Pancreas (tissue), 10 donors: Measurements from ENCODE around the gene CPXM2. TPM values are rescaled to one million over a fixed set of nuclear protein-coding genes. Genes with fewer than 3 reads are reported as not detected.

Source experiments
- ATAC-seq, 4 donors: fragments of 200-7000 bp; cut with Tn5 transposase; one replicate each; pipeline versions ENCODE4 v1.8.0 to v1.9.1; 2020; ENCODE audit warnings: mild to moderate bottlenecking in 4 of 4, moderate library complexity in 4 of 4
- DNase-seq, 6 donors: peaks; one replicate each; pipeline ENCODE4 v3.0.0-alpha.2; 2020
- FAIRE-seq: peaks from 2 replicates; lab custom pipeline; 2012; peaks lifted over from hg19 to GRCh38; lab: Jason Lieb, UNC
- H3K27ac ChIP-seq, 4 donors: fragments of 200-600 bp; sonication (generic); 1 replicate in 3 of 4; 2 replicates in 1 of 4; pipeline versions ENCODE4 v1.5.0 to v1.8.0; 2020
- H3K27me3 ChIP-seq, 4 donors: fragments of 200-600 bp; one replicate each; pipeline ENCODE4 v1.8.0; 2021
- H3K36me3 ChIP-seq, 3 donors: fragments of 200-600 bp; sonication (generic) in 1 of 3; one replicate each; pipeline versions ENCODE4 v1.5.0 to v1.8.0; 2020 to 2021
- H3K4me1 ChIP-seq, 3 donors: fragments of 200-600 bp; one replicate each; pipeline ENCODE4 v1.8.0; 2021
- H3K4me3 ChIP-seq, 4 donors: fragments of 200-600 bp; sonication (generic) in 2 of 4; one replicate each; pipeline versions ENCODE4 v1.5.0 to v1.8.0; 2020 to 2021
- H3K9me3 ChIP-seq, 4 donors: fragments of 200-600 bp; one replicate each; pipeline ENCODE4 v1.8.0; 2021
- WGBS, 2 donors: extraction: QIAGEN DNeasy Blood & Tissue Kit; methylation state at CpG; one replicate each; pipeline ENCODE4 v1.1.7; 2013; 5-methylcytosine and 5-hydroxymethylcytosine counted together
- intact Hi-C, 3 donors: fragments of 100-400 bp; cut with DNase I; formaldehyde crosslinking; loops; one replicate each; pipeline versions ENCODE4 v1.11.1 to v1.14.2; 2022
- polyA plus RNA-seq, 2 donors: library from polyadenylated mRNA; stranded (reverse); fragments of 200-250 nt; gene quantifications; one replicate each; pipeline ENCODE4 v1.2.3, GENCODE V29; 2013
- total RNA-seq, 6 donors: library from RNA; stranded (reverse); fragmentation: NEBNext Ultra II Directional in 4 of 6; extraction: Animal tissue kit (Norgen Biotek cat#: 25700) in 4 of 6; gene quantifications; one replicate each; pipeline versions ENCODE4 v1.2.1 to v1.2.4, GENCODE V29; 2021 to 2023
- TF ChIP-seq, protein P1 (sequence below), 4 donors: fragments of 200-600 bp; sonication (generic) in 3 of 4; IDR thresholded peaks; one replicate each; pipeline versions ENCODE4 v1.5.0 to v1.8.0; 2021; ENCODE audit warnings: antibody characterized with exemption in 4 of 4
- donor health status: healthy with polysubstance abuse.
- donor health status: DM: no; HTN: no; CAD: no; lungs with moderate emphysema.
- donor health status: DM: no; HTN: no; CAD: no.
- donor health status: control.
- donor health status: control.
- donor health status: Bipolar disorder and iron deficiency.
- donor health status: DM: yes; HTN: yes; CAD: no.
- donor health status: DM: no; HTN: no; CAD: no.
- donor health status: DM: no; HTN: no; CAD: no.
- donor health status: DM: yes; HTN: yes; CAD: no.

CPXM2 gene
- total and polyA plus RNA-seq, 8 donors = 0.46 to 3.9 (median 1.2) TPM

DNA sequence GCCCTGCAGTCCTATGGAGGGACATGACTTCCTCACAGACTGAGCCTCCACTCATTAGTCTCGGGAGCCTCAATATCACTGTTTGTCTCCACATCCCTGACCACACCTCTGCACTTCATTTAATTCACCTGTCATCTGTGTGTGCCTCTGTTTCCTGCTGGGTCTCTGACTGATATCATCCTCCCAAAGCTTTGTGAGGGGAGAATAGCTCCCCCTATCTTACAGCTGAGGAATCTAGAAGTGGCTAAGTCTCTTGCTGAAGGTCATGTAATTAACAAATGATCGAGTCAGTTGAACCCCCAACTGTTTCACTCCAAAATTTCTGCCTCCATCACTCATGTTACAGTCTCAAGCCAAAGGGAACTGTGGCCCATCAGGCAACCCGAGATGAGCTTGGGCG lies 5.5 kb upstream of the CPXM2 start:
- TF ChIP-seq, protein P1, sequence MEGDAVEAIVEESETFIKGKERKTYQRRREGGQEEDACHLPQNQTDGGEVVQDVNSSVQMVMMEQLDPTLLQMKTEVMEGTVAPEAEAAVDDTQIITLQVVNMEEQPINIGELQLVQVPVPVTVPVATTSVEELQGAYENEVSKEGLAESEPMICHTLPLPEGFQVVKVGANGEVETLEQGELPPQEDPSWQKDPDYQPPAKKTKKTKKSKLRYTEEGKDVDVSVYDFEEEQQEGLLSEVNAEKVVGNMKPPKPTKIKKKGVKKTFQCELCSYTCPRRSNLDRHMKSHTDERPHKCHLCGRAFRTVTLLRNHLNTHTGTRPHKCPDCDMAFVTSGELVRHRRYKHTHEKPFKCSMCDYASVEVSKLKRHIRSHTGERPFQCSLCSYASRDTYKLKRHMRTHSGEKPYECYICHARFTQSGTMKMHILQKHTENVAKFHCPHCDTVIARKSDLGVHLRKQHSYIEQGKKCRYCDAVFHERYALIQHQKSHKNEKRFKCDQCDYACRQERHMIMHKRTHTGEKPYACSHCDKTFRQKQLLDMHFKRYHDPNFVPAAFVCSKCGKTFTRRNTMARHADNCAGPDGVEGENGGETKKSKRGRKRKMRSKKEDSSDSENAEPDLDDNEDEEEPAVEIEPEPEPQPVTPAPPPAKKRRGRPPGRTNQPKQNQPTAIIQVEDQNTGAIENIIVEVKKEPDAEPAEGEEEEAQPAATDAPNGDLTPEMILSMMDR (IDR thresholded peaks at IDR 0.05) = no peak
- 57 to 67% methylated on average over 4 of the region's 4 CpGs for WGBS, 2 donors
- H3K27ac ChIP-seq = no peak overlapping the region
- FAIRE-seq (no peak), DNase-seq (no peak), ATAC-seq (no peak)
- H3K36me3 ChIP-seq = no peaks in the 10 kb centered on the region
- no peaks in the 10 kb centered on the region for H3K4me1 ChIP-seq
- no peak overlapping the region for H3K4me3 ChIP-seq
- H3K27me3 ChIP-seq = no peaks in the 10 kb centered on the region
- H3K9me3 ChIP-seq = no peaks in the 10 kb centered on the region
- intact Hi-C loops = no loop called here

DNA sequence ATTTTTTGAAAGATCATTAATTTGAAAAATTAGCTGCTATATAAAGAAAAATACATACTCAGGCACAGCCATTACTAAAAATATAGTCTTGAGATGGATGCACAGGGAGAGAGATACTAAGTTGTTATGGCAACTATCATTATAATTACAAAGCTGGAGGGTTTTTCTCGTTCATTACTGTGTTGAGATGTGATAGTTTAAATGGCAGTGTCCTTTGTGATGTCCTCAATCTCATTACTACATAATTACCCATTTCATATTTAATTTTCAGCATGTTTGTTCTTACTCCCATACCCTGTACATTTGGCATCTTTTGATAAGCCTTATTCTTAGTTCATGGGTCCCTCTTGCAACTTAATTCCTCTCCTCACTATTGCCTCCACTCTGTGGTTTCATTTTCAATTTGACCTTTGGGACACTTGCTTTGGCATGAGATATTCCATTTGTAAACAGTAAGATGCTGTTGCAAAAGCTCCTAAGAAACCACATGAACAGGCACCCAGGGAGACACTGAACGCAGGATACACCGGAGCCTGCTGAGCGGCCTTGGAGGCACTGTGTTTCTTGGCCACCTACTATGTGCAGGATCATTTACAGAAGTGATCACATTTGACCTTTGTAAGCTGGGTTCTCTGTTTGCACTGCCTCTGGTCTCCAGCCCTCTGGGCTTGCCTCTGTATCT lies 4.8 kb upstream of the CPXM2 start:
- TF ChIP-seq, protein P1 (IDR thresholded peaks at IDR 0.05) = no peak
- Histone ChIP-seq H3K4me3 (no peak overlapping the region), H3K4me1 (no peaks in the 10 kb centered on the region), H3K36me3 (no peaks in the 10 kb centered on the region), H3K27ac (no peak overlapping the region), H3K9me3 (no peaks in the 10 kb centered on the region), H3K27me3 (no peaks in the 10 kb centered on the region)
- DNase-seq (no peak), ATAC-seq (peak in 1 of 4 donors; percentile 37), FAIRE-seq (no peak)
- 48 to 57% methylated on average over 4 of the region's 4 CpGs for WGBS, 2 donors
- intact Hi-C loops = no loop called here

DNA sequence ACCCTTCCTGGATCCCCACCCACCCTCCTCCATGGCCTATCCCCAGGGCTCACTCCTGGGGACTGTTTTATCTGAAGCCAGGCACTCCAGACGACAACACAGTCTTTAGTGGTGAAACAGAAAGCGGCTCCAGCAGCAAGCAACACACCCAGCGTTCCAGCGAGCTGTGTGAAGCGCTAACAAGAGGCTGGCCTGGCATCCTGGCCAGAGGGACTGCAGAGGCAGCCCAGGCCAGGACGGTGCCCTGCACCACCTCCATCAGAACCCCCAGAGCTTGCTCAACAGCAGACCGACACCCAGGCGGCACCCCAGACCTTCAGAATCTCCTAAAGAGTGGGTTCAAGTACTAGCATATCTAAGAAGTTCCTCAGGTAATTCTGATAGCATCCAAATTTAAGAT lies 2.0 kb upstream of the CPXM2 start:
- TF ChIP-seq, protein P1 (IDR thresholded peaks at IDR 0.05) = no peak
- Histone ChIP-seq H3K27ac (no peak overlapping the region), H3K4me1 (no peaks in the 10 kb centered on the region), H3K4me3 (no peak overlapping the region), H3K27me3 (no peaks in the 10 kb centered on the region), H3K36me3 (no peaks in the 10 kb centered on the region), H3K9me3 (no peaks in the 10 kb centered on the region)
- DNase-seq (no peak), FAIRE-seq (no peak), ATAC-seq (no peak)
- WGBS, 2 donors = 70 to 73% methylated on average over 8 of the region's 8 CpGs
- intact Hi-C loops = no loop called here

DNA sequence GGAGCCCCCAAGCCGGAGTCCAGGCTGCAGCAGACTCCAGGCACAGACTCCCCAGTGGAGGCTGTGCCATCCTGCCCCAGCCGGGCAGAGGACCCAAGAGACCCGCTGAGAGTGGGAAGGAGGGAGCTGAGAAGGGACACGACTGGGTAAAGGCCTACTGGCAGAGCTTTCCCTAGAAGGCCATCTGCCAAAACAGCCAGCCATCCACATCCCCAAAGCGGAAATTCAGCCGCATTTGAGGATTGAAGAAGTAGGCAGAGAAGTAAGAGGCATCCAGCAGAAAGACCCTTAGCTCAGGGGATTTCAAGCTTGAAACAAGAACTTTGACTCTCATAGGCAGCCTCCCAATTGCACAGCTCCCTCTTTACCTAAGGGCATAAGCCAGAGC lies 857 bp downstream of the CPXM2 start:
- DNase-seq (no peak), FAIRE-seq (no peak), ATAC-seq (peak in 1 of 4 donors; percentile 14)
- intact Hi-C loops = no loop called here
- Histone ChIP-seq H3K27me3 (no peaks in the 10 kb centered on the region), H3K4me1 (no peaks in the 10 kb centered on the region), H3K36me3 (no peaks in the 10 kb centered on the region), H3K9me3 (no peaks in the 10 kb centered on the region), H3K27ac (no peak overlapping the region), H3K4me3 (peak overlapping the region in 1 of 4 donors; percentile 32)
- WGBS, 2 donors = 38 to 45% methylated on average over 6 of the region's 6 CpGs
- TF ChIP-seq, protein P1 (IDR thresholded peaks at IDR 0.05) = no peak

DNA sequence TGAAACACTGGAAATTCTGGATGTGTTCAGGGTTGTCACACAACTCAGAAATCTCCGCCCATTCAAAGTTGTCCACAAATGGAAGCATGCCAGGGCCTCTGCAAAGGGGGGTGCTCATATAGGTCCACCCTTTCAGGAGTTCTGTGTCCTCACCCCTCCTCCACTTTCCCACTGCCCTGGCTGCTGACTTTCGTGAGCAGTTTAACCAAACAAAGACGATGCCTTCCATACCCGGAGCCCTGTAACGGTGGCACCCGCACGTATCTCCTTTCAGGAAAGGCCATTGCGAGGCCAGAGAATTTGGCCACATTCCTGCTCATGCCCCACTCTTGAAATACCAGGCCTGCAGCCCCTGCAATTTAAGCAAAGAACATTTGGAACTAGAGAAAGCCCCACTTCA lies 1.4 kb downstream of the CPXM2 start:
- Histone ChIP-seq H3K27me3 (no peaks in the 10 kb centered on the region), H3K36me3 (no peaks in the 10 kb centered on the region), H3K4me1 (no peaks in the 10 kb centered on the region), H3K4me3 (peak overlapping the region in 1 of 4 donors; percentile 32), H3K27ac (no peak overlapping the region), H3K9me3 (no peaks in the 10 kb centered on the region)
- TF ChIP-seq, protein P1 (IDR thresholded peaks at IDR 0.05) = no peak
- WGBS, 2 donors = 54 to 62% methylated on average over 8 of the region's 8 CpGs
- ATAC-seq (no peak), DNase-seq (no peak), FAIRE-seq (no peak)
- intact Hi-C loops = no loop called here
